HTERT RPE-1 (cell line): Measurements from ENCODE around the gene ZNF610.

Source experiments
- in situ Hi-C: fragments of 300-500 bp; cut with MboI; formaldehyde crosslinking; loops from 4 replicates; pipeline ENCODE4 v1.14.3; 2020; ENCODE audit warnings: low sequenced_read_pairs

ZNF610 gene

DNA sequence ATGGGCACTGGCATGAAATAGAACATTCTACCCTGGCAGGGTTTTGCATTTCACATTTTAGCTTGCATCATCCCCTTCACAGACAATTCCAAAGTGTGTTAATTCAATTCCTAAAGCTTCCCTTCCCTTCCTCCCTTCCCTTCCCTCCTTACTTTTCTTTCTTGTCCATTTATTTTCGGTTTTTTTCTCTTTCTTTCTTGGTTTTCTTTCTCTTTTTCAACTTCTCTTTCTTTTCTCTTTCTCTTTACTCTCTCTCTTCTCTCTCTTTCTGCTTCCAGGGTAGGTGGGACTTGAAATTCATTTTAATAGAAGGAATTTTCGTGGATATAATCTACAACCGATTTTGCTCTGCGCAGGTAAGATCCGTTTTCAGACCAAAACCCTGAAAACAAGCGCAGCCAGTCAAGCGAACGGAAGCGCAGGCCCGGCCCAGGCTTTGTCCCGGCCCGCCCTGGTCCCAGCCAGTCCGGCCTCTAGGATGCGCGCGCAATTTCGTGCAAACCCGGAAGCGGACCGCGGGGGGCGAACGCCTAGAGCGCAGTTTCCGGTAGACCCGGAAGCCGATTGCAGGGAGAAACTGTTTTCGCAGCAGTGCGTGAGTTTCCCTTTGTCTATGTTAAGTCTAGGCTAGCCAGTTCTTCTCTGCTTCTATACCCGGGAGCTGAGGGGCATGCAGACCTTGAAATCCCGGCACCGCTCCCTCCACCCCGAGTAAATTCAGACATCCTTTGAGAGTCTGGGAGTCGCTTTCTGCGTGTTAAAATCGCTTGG is 61.5 kb downstream of the ZNF610 start, which contains the start of gene ZNF528:
ZNF528 (plus strand) TSS at position 540 of the 771 bp plus-strand sequence. CDS start 4,165 bp downstream, outside the sequence.
- in situ Hi-C loops = no loop called here

DNA sequence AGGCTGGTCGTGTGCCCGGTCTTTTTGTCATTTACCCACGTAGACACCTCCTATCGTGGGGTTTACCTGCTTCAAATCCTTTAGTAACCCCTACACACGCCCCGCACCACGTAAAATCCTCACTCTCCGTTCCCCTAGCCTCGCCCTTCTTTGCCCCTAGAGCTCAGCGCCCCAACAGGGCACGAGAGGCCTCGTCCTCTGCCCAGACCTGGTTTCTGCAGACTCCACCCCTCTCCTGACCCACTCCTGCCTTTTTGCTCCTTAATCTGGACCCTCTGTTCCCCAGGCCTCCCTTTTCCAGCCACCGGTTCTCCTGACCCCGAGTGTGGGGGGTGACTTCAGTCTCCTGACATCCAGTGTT is 62.0 kb downstream of the ZNF610 start:
- in situ Hi-C loops = no loop called here

DNA sequence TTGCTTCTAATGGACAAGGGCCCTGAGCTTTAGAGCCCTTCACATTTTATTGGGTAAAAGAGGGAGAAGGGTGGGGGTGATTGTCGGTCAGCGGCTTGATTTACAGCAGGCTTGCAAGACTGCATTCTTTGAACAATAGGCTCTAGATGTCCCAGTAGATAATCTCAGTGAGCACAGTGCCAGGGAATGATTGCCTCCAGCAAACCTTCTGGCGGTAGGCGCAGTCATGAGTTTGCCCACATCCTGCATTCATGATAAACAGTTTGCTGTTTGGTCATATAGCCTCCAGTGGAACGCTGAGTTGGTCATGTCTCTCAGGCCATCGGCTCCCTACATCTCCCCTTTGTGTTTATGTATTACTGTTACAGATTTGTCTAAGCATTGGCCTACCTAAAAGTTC is 74.2 kb downstream of the ZNF610 start:
- in situ Hi-C loops = no loop called here

DNA sequence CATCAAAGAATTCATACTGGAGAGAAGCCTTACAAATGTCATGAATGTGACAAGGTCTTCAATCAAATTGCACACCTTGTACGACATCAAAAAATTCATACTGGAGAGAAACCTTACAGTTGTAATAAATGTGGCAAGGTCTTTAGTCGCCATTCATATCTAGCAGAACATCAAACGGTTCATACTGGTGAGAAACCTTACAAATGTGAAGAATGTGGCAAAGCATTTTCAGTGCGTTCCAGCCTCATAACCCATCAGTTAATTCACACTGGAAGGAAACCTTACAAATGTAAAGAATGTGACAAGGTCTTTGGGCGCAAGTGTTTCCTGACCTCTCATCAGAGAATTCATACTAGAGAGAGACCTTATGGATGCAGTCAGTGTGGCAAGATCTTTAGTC is 79.7 kb downstream of the ZNF610 start:
- in situ Hi-C loops = no loop called here
